HG02588 (cell line): ENCODE data around the gene CHSY3.
"Not testable (repeated sequence)": the region's sequence is repeated elsewhere in the genome, so short reads cannot be mapped to it uniquely, and the experiment has no call there.

Experiments
- ATAC-seq: cut with Tn5 transposase; IDR thresholded peaks from one replicate; pipeline ENCODE4 v1.9.1; 2021; ENCODE audit warnings: mild to moderate bottlenecking, moderate library complexity; ENCODE audit not compliant: unreplicated experiment

CHSY3 gene

GRCh38 chr5:130141659-130142320, 237.5 kb downstream of the CHSY3 start:
- peak; percentile 85 for ATAC-seq

- no peak for ATAC-seq
These were observed 247.0 kb downstream of the CHSY3 start for GRCh38 chr5:130151239-130151638.

GRCh38 chr5:130155345-130156011, 251.2 kb downstream of the CHSY3 start:
- no peak for ATAC-seq

GRCh38 chr5:130158036-130158435, 253.8 kb downstream of the CHSY3 start:
- no peak for ATAC-seq

GRCh38 chr5:130159968-130160367, 255.7 kb downstream of the CHSY3 start:
- no peak for ATAC-seq

- ATAC-seq: no peak
These were observed 260.7 kb downstream of the CHSY3 start for GRCh38 chr5:130164966-130165365.

GRCh38 chr5:130166839-130167490, 262.7 kb downstream of the CHSY3 start:
- no peak for ATAC-seq

- no peak for ATAC-seq
These were observed 263.9 kb downstream of the CHSY3 start for GRCh38 chr5:130168211-130168610.

GRCh38 chr5:130171699-130172098, 267.4 kb downstream of the CHSY3 start:
- no peak for ATAC-seq

GRCh38 chr5:130183115-130183514, 278.9 kb downstream of the CHSY3 start:
- ATAC-seq: no peak

GRCh38 chr5:130189961-130190360, 285.7 kb downstream of the CHSY3 start:
- ATAC-seq: no peak

GRCh38 chr5:130198927-130199326, 294.7 kb downstream of the CHSY3 start:
- peak; percentile 51 for ATAC-seq

- no peak for ATAC-seq
These were observed 302.4 kb downstream of the CHSY3 start for GRCh38 chr5:130206686-130207085.

- ATAC-seq: no peak
These were observed 309.3 kb downstream of the CHSY3 start for GRCh38 chr5:130213607-130214006.

- no peak for ATAC-seq
These were observed 312.0 kb downstream of the CHSY3 start for GRCh38 chr5:130216286-130216685.

GRCh38 chr5:130222573-130222972, 318.3 kb downstream of the CHSY3 start:
- ATAC-seq: no peak

GRCh38 chr5:130226556-130226955, 322.3 kb downstream of the CHSY3 start:
- not testable (repeated sequence) for ATAC-seq

- ATAC-seq: no peak
These were observed 323.4 kb downstream of the CHSY3 start for GRCh38 chr5:130227699-130228098.

- ATAC-seq: no peak
These were observed 327.5 kb downstream of the CHSY3 start for GRCh38 chr5:130231786-130232185.

GRCh38 chr5:130234816-130235215, 330.6 kb downstream of the CHSY3 start:
- no peak for ATAC-seq
